BLaER1 (cell line): ENCODE results near the gene KRT80.
A peak's percentile ranks its signal among the peaks of the same experiment; 100 is the strongest.

Experiments used
- H3K27ac ChIP-seq: shearing (Covaris generic); formaldehyde crosslinking; 2 replicates; pipeline ENCODE4 v1.8.1; 2022
- H3K27me3 ChIP-seq: shearing (Covaris generic); formaldehyde crosslinking; 2 replicates; pipeline ENCODE4 v1.8.1; 2022
- H3K36me3 ChIP-seq: shearing (Covaris generic); formaldehyde crosslinking; 2 replicates; pipeline ENCODE4 v1.8.1; 2022
- H3K4me1 ChIP-seq: shearing (Covaris generic); formaldehyde crosslinking; 2 replicates; pipeline ENCODE4 v1.8.1; 2022
- H3K4me2 ChIP-seq: shearing (Covaris generic); formaldehyde crosslinking; 2 replicates; pipeline ENCODE4 v1.8.1; 2022
- H3K4me3 ChIP-seq: shearing (Covaris generic); formaldehyde crosslinking; 2 replicates; pipeline ENCODE4 v1.8.1; 2022
- H3K9ac ChIP-seq: shearing (Covaris generic); formaldehyde crosslinking; 2 replicates; pipeline ENCODE4 v1.8.1; 2022
- H3K9me3 ChIP-seq: shearing (Covaris generic); formaldehyde crosslinking; 2 replicates; pipeline ENCODE4 v1.8.1; 2022
- H4K20me1 ChIP-seq: shearing (Covaris generic); formaldehyde crosslinking; 2 replicates; pipeline ENCODE4 v1.8.1; 2022
- Cebpa-rat ChIP-seq: shearing (Covaris generic); IDR thresholded peaks from 2 replicates; pipeline ENCODE4 v1.8.1; 2022

The KRT80 gene

GRCh38 chr12:52205612-52206303 lies 13.9 kb upstream of the KRT80 start:
- Histone ChIP-seq H3K27ac (no peak overlapping the region), H3K9me3 (no peaks in the 10 kb centered on the region), H3K4me3 (no peak overlapping the region), H3K9ac (no peak overlapping the region), H3K27me3 (no peaks in the 10 kb centered on the region), H3K4me2 (no peak overlapping the region), H4K20me1 (no peaks in the 10 kb centered on the region), H3K36me3 (no peaks in the 10 kb centered on the region), H3K4me1 (peaks cover 57% of the 10 kb centered on the region)
- TF ChIP-seq Cebpa-rat = no peak

GRCh38 chr12:52204931-52205505 lies 13.2 kb upstream of the KRT80 start:
- H4K20me1 ChIP-seq = no peaks in the 10 kb centered on the region
- H3K27ac ChIP-seq = no peak overlapping the region
- no peak for TF ChIP-seq Cebpa-rat
- no peak overlapping the region for H3K4me2 ChIP-seq
- H3K9me3 ChIP-seq = no peaks in the 10 kb centered on the region
- H3K4me3 ChIP-seq = no peak overlapping the region
- H3K36me3 ChIP-seq = no peaks in the 10 kb centered on the region
- H3K27me3 ChIP-seq = no peaks in the 10 kb centered on the region
- H3K4me1 ChIP-seq = peaks cover 55% of the 10 kb centered on the region
- H3K9ac ChIP-seq = no peak overlapping the region

GRCh38 chr12:52204095-52204930 lies 12.5 kb upstream of the KRT80 start:
- Histone ChIP-seq H3K4me1 (peaks cover 59% of the 10 kb centered on the region), H3K27ac (0 out of 2 replicates have a peak overlapping the region, but pooled peaks have one; percentile 71), H3K9ac (no peak overlapping the region)

GRCh38 chr12:52203079-52203921 lies 11.5 kb upstream of the KRT80 start:
- peak; percentile 61; the same call in 1 of the 2 replicates for TF ChIP-seq Cebpa-rat
- Histone ChIP-seq H3K36me3 (no peaks in the 10 kb centered on the region), H3K4me1 (peaks cover 69% of the 10 kb centered on the region), H3K4me2 (peak overlapping the region; percentile 85), H3K27me3 (no peaks in the 10 kb centered on the region), H3K9me3 (no peaks in the 10 kb centered on the region), H3K9ac (no peak overlapping the region), H3K4me3 (no peak overlapping the region), H3K27ac (peak overlapping the region; percentile 71), H4K20me1 (no peaks in the 10 kb centered on the region)

More at GRCh38 chr12:52204095-52204930, 12.5 kb upstream of the KRT80 start:
- Histone ChIP-seq H3K27me3 (no peaks in the 10 kb centered on the region), H3K9me3 (no peaks in the 10 kb centered on the region), H3K4me2 (peak overlapping the region; percentile 85; the same call in 1 of the 2 replicates), H4K20me1 (no peaks in the 10 kb centered on the region), H3K4me3 (no peak overlapping the region), H3K36me3 (no peaks in the 10 kb centered on the region)
- TF ChIP-seq Cebpa-rat = no peak

- H3K4me1 ChIP-seq = peaks cover 69% of the 10 kb centered on the region
- no peak for TF ChIP-seq Cebpa-rat
- no peak overlapping the region for H3K4me3 ChIP-seq
- H3K4me2 ChIP-seq = peak overlapping the region; percentile 85
- no peaks in the 10 kb centered on the region for H3K27me3 ChIP-seq
- H3K9me3 ChIP-seq = no peaks in the 10 kb centered on the region
- no peaks in the 10 kb centered on the region for H3K36me3 ChIP-seq
- peak overlapping the region; percentile 59; the same call in 1 of the 2 replicates for H3K9ac ChIP-seq
- H3K27ac ChIP-seq = peak overlapping the region; percentile 63
- no peaks in the 10 kb centered on the region for H4K20me1 ChIP-seq
Measured at GRCh38 chr12:52202361-52203078, 10.7 kb upstream of the KRT80 start.

- Histone ChIP-seq H4K20me1 (no peaks in the 10 kb centered on the region), H3K9me3 (no peaks in the 10 kb centered on the region), H3K4me3 (no peak overlapping the region), H3K27ac (no peak overlapping the region), H3K9ac (no peak overlapping the region), H3K36me3 (no peaks in the 10 kb centered on the region), H3K27me3 (no peaks in the 10 kb centered on the region), H3K4me1 (peaks cover 64% of the 10 kb centered on the region), H3K4me2 (peak overlapping the region; percentile 85)
- TF ChIP-seq Cebpa-rat = no peak
Measured at GRCh38 chr12:52201451-52201839, 9.6 kb upstream of the KRT80 start.

- Histone ChIP-seq H3K4me3 (no peak overlapping the region), H3K36me3 (no peaks in the 10 kb centered on the region), H3K9me3 (no peaks in the 10 kb centered on the region), H3K27ac (no peak overlapping the region), H3K4me2 (peak overlapping the region; percentile 85), H4K20me1 (no peaks in the 10 kb centered on the region), H3K4me1 (peaks cover 64% of the 10 kb centered on the region), H3K27me3 (no peaks in the 10 kb centered on the region), H3K9ac (no peak overlapping the region)
- TF ChIP-seq Cebpa-rat = no peak
Measured at GRCh38 chr12:52200781-52201450, 9.1 kb upstream of the KRT80 start.

GRCh38 chr12:52200086-52200780 lies 8.4 kb upstream of the KRT80 start:
- TF ChIP-seq Cebpa-rat = no peak
- no peaks in the 10 kb centered on the region for H4K20me1 ChIP-seq
- H3K9ac ChIP-seq = no peak overlapping the region
- H3K4me2 ChIP-seq = peak overlapping the region; percentile 85; the same call in 1 of the 2 replicates
- H3K4me3 ChIP-seq = no peak overlapping the region
- H3K4me1 ChIP-seq = peaks cover 66% of the 10 kb centered on the region
- no peaks in the 10 kb centered on the region for H3K27me3 ChIP-seq
- H3K36me3 ChIP-seq = no peaks in the 10 kb centered on the region
- H3K9me3 ChIP-seq = no peaks in the 10 kb centered on the region
- H3K27ac ChIP-seq = no peak overlapping the region
